Gastroesophageal sphincter (tissue), 4 donors: ENCODE data around the gene PRMT3. TPM values are rescaled to one million over a fixed set of nuclear protein-coding genes. Genes with fewer than 3 reads are reported as not detected.
"Not testable (repeated sequence)": the region's sequence is repeated elsewhere in the genome, so short reads cannot be mapped to it uniquely, and the experiment has no call there.

Source experiments
- ATAC-seq: fragments of 150-250 bp; one replicate; pipeline ENCODE4 v1.9.1; 2016; ENCODE audit warnings: mild to moderate bottlenecking, moderate library complexity
- H3K27ac ChIP-seq, 4 donors: fragments of 200-600 bp; sonication (generic) in 3 of 4; 1 replicate in 3 of 4; 2 replicates in 1 of 4; pipeline ENCODE4 v1.5.1; 2016 to 2019
- H3K27me3 ChIP-seq: fragments of 200-600 bp; sonication (generic); one replicate; pipeline ENCODE4 v1.5.1; 2019
- H3K36me3 ChIP-seq, 2 donors: fragments of 200-600 bp; sonication (generic); one replicate each; pipeline ENCODE4 v1.5.1; 2019; ENCODE audit warnings: control low read depth in 1 of 2
- H3K4me1 ChIP-seq, 3 donors: fragments of 200-600 bp; sonication (generic); 1 replicate in 2 of 3; 2 replicates in 1 of 3; pipeline ENCODE4 v1.5.1; 2016 to 2019; ENCODE audit warnings: control low read depth in 2 of 3
- H3K4me3 ChIP-seq, 2 donors: fragments of 200-600 bp; sonication (generic); one replicate each; pipeline ENCODE4 v1.5.1; 2019; ENCODE audit warnings: mild to moderate bottlenecking in 1 of 2, moderate library complexity in 1 of 2
- H3K9me3 ChIP-seq, 3 donors: fragments of 200-600 bp; sonication (generic); one replicate each; pipeline ENCODE4 v1.5.1; 2017 to 2019; ENCODE audit warnings: control low read depth in 2 of 3
- CTCF ChIP-seq, 4 experiments: fragments of 200-600 bp in 2 of 4; fragments of 450-650 bp in 2 of 4; sonication (generic) in 1 of 4; IDR thresholded peaks; one replicate each; pipeline ENCODE4 v1.5.1; 2017 to 2019; ENCODE audit warnings: antibody characterized with exemption in 4 of 4, mild to moderate bottlenecking in 2 of 4, moderate library complexity in 2 of 4
- EP300 ChIP-seq: sonication (generic); formaldehyde crosslinking; IDR thresholded peaks from one replicate; pipeline ENCODE4 v1.6.1; 2017; ENCODE audit warnings: antibody characterized with exemption, mild to moderate bottlenecking
- POLR2A ChIP-seq, 2 donors: fragments of 450-650 bp; IDR thresholded peaks; one replicate each; pipeline ENCODE4 v1.6.1; 2017; ENCODE audit warnings: antibody characterized with exemption in 2 of 2, mild to moderate bottlenecking in 2 of 2, moderate library complexity in 1 of 2
- POLR2AphosphoS5 ChIP-seq: sonication (generic); formaldehyde crosslinking; IDR thresholded peaks from one replicate; pipeline ENCODE4 v1.6.1; 2017; ENCODE audit warnings: antibody characterized with exemption
- WGBS, 2 donors: methylation state at CpG; one replicate each; pipeline ENCODE4 v1.1.5; 2018; ENCODE audit warnings: low coverage in 1 of 2; 5-methylcytosine and 5-hydroxymethylcytosine counted together
- total RNA-seq, 4 donors: library from RNA; depleted of rRNA; stranded (reverse); fragments of >200 nt; gene quantifications; one replicate each; pipeline ENCODE4 v1.1.0, GENCODE V29; 2016

PRMT3 gene
- total RNA-seq, 4 donors from 2014 or later, result 9.9 to 20.9 (median 18.8) TPM

DNA sequence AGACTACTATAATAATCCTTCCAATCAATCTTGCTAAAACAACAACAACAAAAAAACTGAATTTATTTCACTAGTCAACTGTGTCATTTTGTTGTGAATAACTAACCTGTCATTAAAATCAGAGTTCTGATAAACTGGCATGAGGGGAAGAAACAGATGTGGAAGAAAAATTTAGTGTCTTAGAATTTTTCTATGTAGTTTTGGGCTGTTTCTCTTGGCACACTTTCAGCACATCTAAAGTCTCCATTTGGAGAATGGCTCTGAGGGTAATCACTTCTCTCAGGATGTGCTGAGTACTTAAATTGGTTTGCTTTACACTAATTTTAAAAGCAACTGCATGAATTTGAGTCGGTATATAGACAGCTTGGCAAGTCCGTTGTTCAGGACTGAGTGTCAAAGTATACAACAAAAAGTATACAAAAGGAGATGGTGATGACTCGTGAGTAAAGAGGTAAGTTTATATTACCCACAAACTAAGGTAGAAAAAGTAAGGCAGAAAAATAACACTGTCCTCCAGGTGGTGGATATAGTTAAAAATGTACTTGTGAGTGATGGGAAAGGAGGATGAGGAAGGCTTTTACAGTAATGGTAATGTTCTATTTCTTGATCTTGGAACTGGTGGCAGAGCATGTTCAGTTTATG lies 13.8 kb upstream of the PRMT3 start:
- 48 to 65% methylated on average over 3 of the region's 3 CpGs for WGBS, 2 donors
- no peaks in the 10 kb centered on the region for H3K27me3 ChIP-seq
- no peak overlapping the region for H3K27ac ChIP-seq
- no peaks in the 10 kb centered on the region for H3K4me1 ChIP-seq
- H3K9me3 ChIP-seq, result no peaks in the 10 kb centered on the region
- no peak for TF ChIP-seq EP300
- H3K4me3 ChIP-seq, result no peak overlapping the region
- ATAC-seq, result no peak
- peaks cover 0 to 57% of the 10 kb centered on the region in 2 donors for H3K36me3 ChIP-seq

DNA sequence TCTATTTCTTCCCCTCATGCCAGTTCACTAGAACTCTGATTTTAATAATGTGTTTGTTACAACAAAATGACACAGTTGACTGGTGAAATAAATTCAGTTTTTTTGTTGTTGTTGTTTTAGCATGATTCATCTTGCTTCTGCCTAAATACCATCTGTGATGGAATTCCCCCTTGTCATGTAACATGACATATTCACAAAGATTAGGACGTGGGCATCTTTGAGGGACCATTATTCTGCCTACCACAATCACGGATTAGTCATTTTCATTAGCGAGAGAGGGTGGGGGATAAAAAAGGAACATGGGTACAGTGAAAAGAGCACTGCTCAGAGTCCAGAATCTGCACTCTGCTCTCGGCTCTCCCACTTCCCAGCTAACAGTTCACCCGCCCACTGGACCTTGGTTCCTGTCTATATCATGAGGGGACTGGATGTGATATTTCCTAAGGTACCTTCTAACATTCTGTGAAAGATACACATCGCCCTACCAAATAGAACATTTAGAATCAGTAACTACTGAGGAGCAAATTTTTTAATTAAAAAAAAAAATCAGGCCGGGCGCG lies 12.7 kb upstream of the PRMT3 start:
- WGBS, 2 donors, result 81 to 100% methylated on average over 2 to 9 of the region's 9 CpGs
- Histone ChIP-seq H3K4me3 (no peak overlapping the region), H3K36me3 (peaks cover 0 to 68% of the 10 kb centered on the region in 2 donors), H3K4me1 (no peaks in the 10 kb centered on the region), H3K9me3 (no peaks in the 10 kb centered on the region), H3K27me3 (no peaks in the 10 kb centered on the region), H3K27ac (no peak overlapping the region)
- no peak for TF ChIP-seq CTCF (IDR thresholded peaks at IDR 0.05)
- no peak for TF ChIP-seq EP300
- no peak for TF ChIP-seq POLR2AphosphoS5
- TF ChIP-seq POLR2A (IDR thresholded peaks at IDR 0.05), result no peak
- ATAC-seq, result no peak

DNA sequence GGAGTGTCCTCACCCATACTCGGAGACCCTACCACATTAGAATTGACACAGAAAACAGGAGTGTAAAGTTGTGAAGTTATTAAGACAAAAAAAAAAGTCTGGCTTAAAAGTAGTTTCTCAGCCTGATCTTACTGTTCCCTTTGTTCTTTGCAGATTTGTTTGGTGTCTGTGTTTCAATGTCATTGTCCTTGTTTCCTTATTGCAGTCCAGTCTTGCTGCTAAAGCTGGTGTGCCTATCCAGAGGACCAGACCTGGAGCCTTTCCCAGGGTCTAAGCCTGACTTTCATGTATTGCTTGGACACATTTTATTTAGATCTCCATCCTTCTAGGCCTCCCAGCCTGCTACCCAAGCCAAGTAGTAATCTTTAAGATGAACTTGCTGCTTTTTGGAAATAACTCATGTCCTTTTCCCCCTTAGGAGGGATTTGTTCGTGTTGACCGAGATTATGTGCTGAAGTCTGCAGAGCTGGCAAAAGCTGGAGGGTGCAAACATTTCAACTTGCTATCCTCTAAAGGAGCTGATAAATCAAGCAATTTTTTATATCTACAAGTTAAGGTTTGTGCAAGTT lies 11.3 kb upstream of the PRMT3 start:
- H3K4me3 ChIP-seq, result no peak overlapping the region
- 74 to 80% methylated on average over 3 of the region's 3 CpGs for WGBS, 2 donors
- TF ChIP-seq CTCF (IDR thresholded peaks at IDR 0.05), result no peak
- no peak for TF ChIP-seq POLR2A (IDR thresholded peaks at IDR 0.05)
- no peak for TF ChIP-seq EP300
- no peak for TF ChIP-seq POLR2AphosphoS5
- peaks cover 0 to 71% of the 10 kb centered on the region in 2 donors for H3K36me3 ChIP-seq
- H3K9me3 ChIP-seq, result no peaks in the 10 kb centered on the region
- ATAC-seq, result no peak
- no peaks in the 10 kb centered on the region for H3K4me1 ChIP-seq
- H3K27me3 ChIP-seq, result no peaks in the 10 kb centered on the region
- H3K27ac ChIP-seq, result no peak overlapping the region

DNA sequence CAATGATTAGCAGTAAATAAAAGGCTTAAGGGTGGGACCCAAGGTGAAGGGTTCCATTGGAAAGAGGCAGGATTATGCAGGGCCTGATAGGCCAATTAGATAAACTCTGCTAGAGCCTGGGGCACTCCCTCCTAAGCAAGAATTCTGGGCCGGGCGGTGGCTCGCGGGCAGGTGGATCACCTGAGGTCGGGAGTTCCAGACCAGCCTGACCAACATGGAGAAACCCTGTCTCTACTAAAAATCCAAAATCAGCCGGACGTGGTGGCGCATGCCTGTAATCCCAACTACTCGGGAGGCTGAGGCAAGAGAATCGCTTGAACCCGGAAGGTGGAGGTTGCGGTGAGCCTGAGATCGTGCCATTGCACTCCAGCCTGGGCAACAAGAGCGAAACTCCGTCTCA lies 1.5 kb upstream of the PRMT3 start:
- not testable (repeated sequence) for ATAC-seq, H3K4me3 ChIP-seq, H3K27me3 ChIP-seq, H3K9me3 ChIP-seq, H3K27ac ChIP-seq
- Histone ChIP-seq H3K4me1 (peaks cover 0 to 24% (median 0%) of the 10 kb centered on the region in 3 donors), H3K36me3 (peaks cover 0 to 40% of the 10 kb centered on the region in 2 donors)
- WGBS, 2 donors, result 71 to 77% methylated on average over 10 to 11 of the region's 15 CpGs

GRCh38 chr11:20388096-20389055 lies 860 bp downstream of the PRMT3 start:
- Histone ChIP-seq H3K36me3 (peaks cover 0 to 26% of the 10 kb centered on the region in 2 donors), H3K27me3 (no peaks in the 10 kb centered on the region), H3K4me3 (peak overlapping the region; percentile 77 to 94), H3K27ac (peak overlapping the region; percentile 58 to 96 (median 94)), H3K4me1 (peaks cover 0 to 24% (median 0%) of the 10 kb centered on the region in 3 donors), H3K9me3 (no peaks in the 10 kb centered on the region)
- 15 to 21% methylated on average over 10 of the region's 25 CpGs for WGBS, 2 donors
- ATAC-seq, result no peak
- TF ChIP-seq POLR2AphosphoS5, result no peak
- TF ChIP-seq CTCF (IDR thresholded peaks at IDR 0.05), result no peak
- TF ChIP-seq EP300, result no peak
- TF ChIP-seq POLR2A (IDR thresholded peaks at IDR 0.05), result no peak
